ENCODE data around the gene SEM1.
"Not testable (repeated sequence)": the region's sequence is repeated elsewhere in the genome, so short reads cannot be mapped to it uniquely, and the experiment has no call there.

SEM1 gene

DNA sequence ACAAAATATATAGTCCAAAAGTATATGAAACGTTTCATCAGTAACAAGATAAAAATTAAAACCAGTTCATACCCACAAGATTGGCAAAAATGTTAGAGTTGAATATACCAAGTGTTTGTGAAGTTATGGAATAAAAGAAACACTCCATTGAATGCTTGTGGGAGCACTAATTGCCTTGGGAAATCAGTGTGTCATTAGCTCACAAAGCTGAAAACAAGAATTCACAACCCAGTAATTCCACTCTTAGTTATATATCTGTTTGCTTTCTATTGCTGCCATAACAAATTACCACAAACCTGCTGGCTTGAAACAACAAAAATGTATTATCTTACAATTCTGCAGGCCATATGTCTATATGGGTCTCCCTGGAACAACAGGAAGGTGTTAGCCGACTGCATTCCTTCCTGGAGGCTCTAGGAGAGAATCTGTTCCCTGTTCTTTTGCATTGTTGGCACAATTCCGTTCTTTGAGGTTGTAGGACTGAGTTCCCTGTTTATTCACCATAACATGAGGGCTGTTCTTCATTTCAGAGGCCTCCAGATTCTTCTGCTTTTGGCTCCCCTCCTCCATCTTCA, 45.7 kb downstream of the SEM1 start:
- ATAC-seq = no peak
- no peak for TF ChIP-seq ZNF70 (CRISPR knock-in tag; IDR thresholded peaks at IDR 0.05)
- TF ChIP-seq GLIS3 (CRISPR knock-in tag; IDR thresholded peaks at IDR 0.05) = no peak
- no peak for TF ChIP-seq ZFP30 (CRISPR knock-in tag; IDR thresholded peaks at IDR 0.05)
- no peak for TF ChIP-seq TCF4 (CRISPR knock-in tag; IDR thresholded peaks at IDR 0.05; ENCODE audit: borderline replicate concordance)
- no peak for TF ChIP-seq ZFP3 (CRISPR knock-in tag; IDR thresholded peaks at IDR 0.05)
- TF ChIP-seq CSDC2 (CRISPR knock-in tag; IDR thresholded peaks at IDR 0.05) = no peak
- no peak for TF ChIP-seq ARNTL (CRISPR knock-in tag; IDR thresholded peaks at IDR 0.05; ENCODE audit: borderline replicate concordance, low read depth)
- TF ChIP-seq, protein P1, sequence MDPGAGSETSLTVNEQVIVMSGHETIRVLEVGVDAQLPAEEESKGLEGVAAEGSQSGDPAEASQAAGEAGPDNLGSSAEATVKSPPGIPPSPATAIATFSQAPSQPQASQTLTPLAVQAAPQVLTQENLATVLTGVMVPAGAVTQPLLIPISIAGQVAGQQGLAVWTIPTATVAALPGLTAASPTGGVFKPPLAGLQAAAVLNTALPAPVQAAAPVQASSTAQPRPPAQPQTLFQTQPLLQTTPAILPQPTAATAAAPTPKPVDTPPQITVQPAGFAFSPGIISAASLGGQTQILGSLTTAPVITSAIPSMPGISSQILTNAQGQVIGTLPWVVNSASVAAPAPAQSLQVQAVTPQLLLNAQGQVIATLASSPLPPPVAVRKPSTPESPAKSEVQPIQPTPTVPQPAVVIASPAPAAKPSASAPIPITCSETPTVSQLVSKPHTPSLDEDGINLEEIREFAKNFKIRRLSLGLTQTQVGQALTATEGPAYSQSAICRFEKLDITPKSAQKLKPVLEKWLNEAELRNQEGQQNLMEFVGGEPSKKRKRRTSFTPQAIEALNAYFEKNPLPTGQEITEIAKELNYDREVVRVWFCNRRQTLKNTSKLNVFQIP (CRISPR knock-in tag; IDR thresholded peaks at IDR 0.05; ENCODE audit: borderline replicate concordance, low read depth) = no peak
- TF ChIP-seq SNAI2 (CRISPR knock-in tag; IDR thresholded peaks at IDR 0.05) = no peak
- TF ChIP-seq OSR1 (CRISPR knock-in tag; IDR thresholded peaks at IDR 0.05) = no peak
- TF ChIP-seq ZNF565 (CRISPR knock-in tag; conservative IDR thresholded peaks at IDR 0.05; ENCODE audit: low read depth) = no peak
- TF ChIP-seq ZC3H10 (CRISPR knock-in tag; IDR thresholded peaks at IDR 0.05) = no peak
- TF ChIP-seq PATZ1 (CRISPR knock-in tag; IDR thresholded peaks at IDR 0.05; ENCODE audit: borderline replicate concordance) = no peak
- no peak for TF ChIP-seq ISL1 (CRISPR knock-in tag; IDR thresholded peaks at IDR 0.05)

GRCh38 chr7:96663457-96663856, 46.2 kb downstream of the SEM1 start:
- TF ChIP-seq ZC3H10 (CRISPR knock-in tag; IDR thresholded peaks at IDR 0.05) (no peak), ZFP3 (CRISPR knock-in tag; IDR thresholded peaks at IDR 0.05) (no peak), TCF4 (CRISPR knock-in tag; IDR thresholded peaks at IDR 0.05; ENCODE audit: borderline replicate concordance) (no peak), ISL1 (CRISPR knock-in tag; IDR thresholded peaks at IDR 0.05) (no peak)
- no peak for ATAC-seq

- ATAC-seq = not testable (repeated sequence)
Measured at GRCh38 chr7:96662151-96662550, 47.5 kb downstream of the SEM1 start.

DNA sequence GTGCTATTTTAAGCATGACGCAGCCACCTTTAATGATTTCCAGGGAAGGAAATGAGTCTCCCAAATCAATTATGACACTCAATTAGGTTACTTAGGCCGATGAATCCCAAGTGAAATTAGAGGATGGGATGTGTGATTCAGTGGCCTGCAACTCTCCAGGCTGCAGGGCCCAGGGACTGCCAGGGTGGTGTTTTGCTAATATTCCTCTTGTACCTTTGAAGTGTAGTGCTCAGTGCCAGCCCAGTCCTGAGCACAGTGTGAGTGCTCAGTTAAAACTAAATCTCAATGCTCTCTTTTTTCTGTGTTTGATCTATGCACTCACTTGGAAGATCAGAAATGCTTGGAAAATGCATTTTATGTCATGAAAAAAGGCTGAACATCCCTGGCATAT, 51.6 kb downstream of the SEM1 start:
- no peak for ATAC-seq
- TF ChIP-seq, protein P2, sequence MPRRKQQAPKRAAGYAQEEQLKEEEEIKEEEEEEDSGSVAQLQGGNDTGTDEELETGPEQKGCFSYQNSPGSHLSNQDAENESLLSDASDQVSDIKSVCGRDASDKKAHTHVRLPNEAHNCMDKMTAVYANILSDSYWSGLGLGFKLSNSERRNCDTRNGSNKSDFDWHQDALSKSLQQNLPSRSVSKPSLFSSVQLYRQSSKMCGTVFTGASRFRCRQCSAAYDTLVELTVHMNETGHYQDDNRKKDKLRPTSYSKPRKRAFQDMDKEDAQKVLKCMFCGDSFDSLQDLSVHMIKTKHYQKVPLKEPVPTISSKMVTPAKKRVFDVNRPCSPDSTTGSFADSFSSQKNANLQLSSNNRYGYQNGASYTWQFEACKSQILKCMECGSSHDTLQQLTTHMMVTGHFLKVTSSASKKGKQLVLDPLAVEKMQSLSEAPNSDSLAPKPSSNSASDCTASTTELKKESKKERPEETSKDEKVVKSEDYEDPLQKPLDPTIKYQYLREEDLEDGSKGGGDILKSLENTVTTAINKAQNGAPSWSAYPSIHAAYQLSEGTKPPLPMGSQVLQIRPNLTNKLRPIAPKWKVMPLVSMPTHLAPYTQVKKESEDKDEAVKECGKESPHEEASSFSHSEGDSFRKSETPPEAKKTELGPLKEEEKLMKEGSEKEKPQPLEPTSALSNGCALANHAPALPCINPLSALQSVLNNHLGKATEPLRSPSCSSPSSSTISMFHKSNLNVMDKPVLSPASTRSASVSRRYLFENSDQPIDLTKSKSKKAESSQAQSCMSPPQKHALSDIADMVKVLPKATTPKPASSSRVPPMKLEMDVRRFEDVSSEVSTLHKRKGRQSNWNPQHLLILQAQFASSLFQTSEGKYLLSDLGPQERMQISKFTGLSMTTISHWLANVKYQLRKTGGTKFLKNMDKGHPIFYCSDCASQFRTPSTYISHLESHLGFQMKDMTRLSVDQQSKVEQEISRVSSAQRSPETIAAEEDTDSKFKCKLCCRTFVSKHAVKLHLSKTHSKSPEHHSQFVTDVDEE (CRISPR knock-in tag; IDR thresholded peaks at IDR 0.05) = no peak
- TF ChIP-seq OSR1 (CRISPR knock-in tag; IDR thresholded peaks at IDR 0.05) (no peak), ESRRG (CRISPR knock-in tag; IDR thresholded peaks at IDR 0.05) (no peak), ARNTL (CRISPR knock-in tag; IDR thresholded peaks at IDR 0.05; ENCODE audit: borderline replicate concordance, low read depth) (no peak), ZFP30 (CRISPR knock-in tag; IDR thresholded peaks at IDR 0.05) (no peak), ZFP3 (CRISPR knock-in tag; IDR thresholded peaks at IDR 0.05) (no peak), ISL1 (CRISPR knock-in tag; IDR thresholded peaks at IDR 0.05) (no peak), PPARA (CRISPR knock-in tag; IDR thresholded peaks at IDR 0.05; ENCODE audit: borderline replicate concordance) (no peak), ZNF565 (CRISPR knock-in tag; conservative IDR thresholded peaks at IDR 0.05; ENCODE audit: low read depth) (no peak), TCF4 (CRISPR knock-in tag; IDR thresholded peaks at IDR 0.05; ENCODE audit: borderline replicate concordance) (no peak), GLIS3 (CRISPR knock-in tag; IDR thresholded peaks at IDR 0.05) (no peak), ZNF8 (CRISPR knock-in tag; IDR thresholded peaks at IDR 0.05) (no peak), RARB (CRISPR knock-in tag; IDR thresholded peaks at IDR 0.05) (no peak), CSDC2 (CRISPR knock-in tag; IDR thresholded peaks at IDR 0.05) (no peak)
- TF ChIP-seq, protein P3, sequence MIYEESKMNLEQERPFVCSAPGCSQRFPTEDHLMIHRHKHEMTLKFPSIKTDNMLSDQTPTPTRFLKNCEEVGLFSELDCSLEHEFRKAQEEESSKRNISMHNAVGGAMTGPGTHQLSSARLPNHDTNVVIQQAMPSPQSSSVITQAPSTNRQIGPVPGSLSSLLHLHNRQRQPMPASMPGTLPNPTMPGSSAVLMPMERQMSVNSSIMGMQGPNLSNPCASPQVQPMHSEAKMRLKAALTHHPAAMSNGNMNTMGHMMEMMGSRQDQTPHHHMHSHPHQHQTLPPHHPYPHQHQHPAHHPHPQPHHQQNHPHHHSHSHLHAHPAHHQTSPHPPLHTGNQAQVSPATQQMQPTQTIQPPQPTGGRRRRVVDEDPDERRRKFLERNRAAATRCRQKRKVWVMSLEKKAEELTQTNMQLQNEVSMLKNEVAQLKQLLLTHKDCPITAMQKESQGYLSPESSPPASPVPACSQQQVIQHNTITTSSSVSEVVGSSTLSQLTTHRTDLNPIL (CRISPR knock-in tag; IDR thresholded peaks at IDR 0.05; ENCODE audit: low read depth) = no peak
- TF ChIP-seq, protein P4, sequence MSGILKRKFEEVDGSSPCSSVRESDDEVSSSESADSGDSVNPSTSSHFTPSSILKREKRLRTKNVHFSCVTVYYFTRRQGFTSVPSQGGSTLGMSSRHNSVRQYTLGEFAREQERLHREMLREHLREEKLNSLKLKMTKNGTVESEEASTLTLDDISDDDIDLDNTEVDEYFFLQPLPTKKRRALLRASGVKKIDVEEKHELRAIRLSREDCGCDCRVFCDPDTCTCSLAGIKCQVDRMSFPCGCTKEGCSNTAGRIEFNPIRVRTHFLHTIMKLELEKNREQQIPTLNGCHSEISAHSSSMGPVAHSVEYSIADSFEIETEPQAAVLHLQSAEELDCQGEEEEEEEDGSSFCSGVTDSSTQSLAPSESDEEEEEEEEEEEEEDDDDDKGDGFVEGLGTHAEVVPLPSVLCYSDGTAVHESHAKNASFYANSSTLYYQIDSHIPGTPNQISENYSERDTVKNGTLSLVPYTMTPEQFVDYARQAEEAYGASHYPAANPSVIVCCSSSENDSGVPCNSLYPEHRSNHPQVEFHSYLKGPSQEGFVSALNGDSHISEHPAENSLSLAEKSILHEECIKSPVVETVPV (CRISPR knock-in tag; IDR thresholded peaks at IDR 0.05) = no peak
